Measurements from ENCODE around the gene AK2. TPM values are rescaled to one million over a fixed set of nuclear protein-coding genes. Genes with fewer than 3 reads are reported as not detected.
"Not testable (repeated sequence)": the region's sequence is repeated elsewhere in the genome, so short reads cannot be mapped to it uniquely, and the experiment has no call there.

Gene AK2
- total RNA-seq, 1 donor from 2014 or later, result 52.7 TPM

- no peaks in the 10 kb centered on the region for H3K4me1 Mint-ChIP-seq (ENCODE audit: low read depth, unreplicated experiment)
- H3K27me3 Mint-ChIP-seq (ENCODE audit: unreplicated experiment), result peaks cover 2% of the 10 kb centered on the region
- H3K36me3 Mint-ChIP-seq (ENCODE audit: unreplicated experiment), result no peaks in the 10 kb centered on the region
- H3K9me3 Mint-ChIP-seq (ENCODE audit: unreplicated experiment), result peaks cover 2% of the 10 kb centered on the region
- no peak overlapping the region for H3K4me3 Mint-ChIP-seq (ENCODE audit: unreplicated experiment)
- no peak for DNase-seq
- no peak overlapping the region for H3K27ac Mint-ChIP-seq (ENCODE audit: unreplicated experiment)
- TF ChIP-seq, protein P1, sequence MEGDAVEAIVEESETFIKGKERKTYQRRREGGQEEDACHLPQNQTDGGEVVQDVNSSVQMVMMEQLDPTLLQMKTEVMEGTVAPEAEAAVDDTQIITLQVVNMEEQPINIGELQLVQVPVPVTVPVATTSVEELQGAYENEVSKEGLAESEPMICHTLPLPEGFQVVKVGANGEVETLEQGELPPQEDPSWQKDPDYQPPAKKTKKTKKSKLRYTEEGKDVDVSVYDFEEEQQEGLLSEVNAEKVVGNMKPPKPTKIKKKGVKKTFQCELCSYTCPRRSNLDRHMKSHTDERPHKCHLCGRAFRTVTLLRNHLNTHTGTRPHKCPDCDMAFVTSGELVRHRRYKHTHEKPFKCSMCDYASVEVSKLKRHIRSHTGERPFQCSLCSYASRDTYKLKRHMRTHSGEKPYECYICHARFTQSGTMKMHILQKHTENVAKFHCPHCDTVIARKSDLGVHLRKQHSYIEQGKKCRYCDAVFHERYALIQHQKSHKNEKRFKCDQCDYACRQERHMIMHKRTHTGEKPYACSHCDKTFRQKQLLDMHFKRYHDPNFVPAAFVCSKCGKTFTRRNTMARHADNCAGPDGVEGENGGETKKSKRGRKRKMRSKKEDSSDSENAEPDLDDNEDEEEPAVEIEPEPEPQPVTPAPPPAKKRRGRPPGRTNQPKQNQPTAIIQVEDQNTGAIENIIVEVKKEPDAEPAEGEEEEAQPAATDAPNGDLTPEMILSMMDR (IDR thresholded peaks at IDR 0.05; ENCODE audit: partially characterized antibody, unreplicated experiment), result no peak
Measured at GRCh38 chr1:33074193-33074945, 37.7 kb upstream of the AK2 start.

DNA sequence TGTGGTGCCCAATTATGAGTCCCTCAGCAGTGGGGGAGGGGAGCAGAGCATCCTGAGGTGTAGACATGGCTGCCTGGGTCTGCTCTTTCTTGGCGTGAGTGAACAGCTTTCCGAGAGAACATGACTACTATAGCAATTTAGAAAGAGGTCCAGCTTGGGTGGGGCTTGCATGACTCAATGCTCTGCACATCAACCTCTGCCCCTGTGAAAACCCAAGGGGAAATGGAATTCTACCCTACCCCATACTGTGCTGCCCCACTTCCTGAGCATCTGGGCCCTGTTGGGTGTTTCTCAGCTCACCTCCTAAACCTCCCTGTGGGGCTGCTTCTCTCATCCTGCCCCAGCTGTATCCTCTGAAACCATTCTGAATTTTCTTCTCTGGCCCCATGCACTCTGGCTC is 36.0 kb upstream of the AK2 start:
- H3K27ac Mint-ChIP-seq (ENCODE audit: unreplicated experiment), result no peak overlapping the region
- no peak overlapping the region for H3K4me3 Mint-ChIP-seq (ENCODE audit: unreplicated experiment)
- H3K36me3 Mint-ChIP-seq (ENCODE audit: unreplicated experiment), result no peaks in the 10 kb centered on the region
- H3K27me3 Mint-ChIP-seq (ENCODE audit: unreplicated experiment), result peaks cover 2% of the 10 kb centered on the region
- no peak for DNase-seq
- TF ChIP-seq, protein P1 (IDR thresholded peaks at IDR 0.05; ENCODE audit: partially characterized antibody, unreplicated experiment), result no peak
- no peaks in the 10 kb centered on the region for H3K4me1 Mint-ChIP-seq (ENCODE audit: low read depth, unreplicated experiment)
- H3K9me3 Mint-ChIP-seq (ENCODE audit: unreplicated experiment), result peaks cover 2% of the 10 kb centered on the region

DNA sequence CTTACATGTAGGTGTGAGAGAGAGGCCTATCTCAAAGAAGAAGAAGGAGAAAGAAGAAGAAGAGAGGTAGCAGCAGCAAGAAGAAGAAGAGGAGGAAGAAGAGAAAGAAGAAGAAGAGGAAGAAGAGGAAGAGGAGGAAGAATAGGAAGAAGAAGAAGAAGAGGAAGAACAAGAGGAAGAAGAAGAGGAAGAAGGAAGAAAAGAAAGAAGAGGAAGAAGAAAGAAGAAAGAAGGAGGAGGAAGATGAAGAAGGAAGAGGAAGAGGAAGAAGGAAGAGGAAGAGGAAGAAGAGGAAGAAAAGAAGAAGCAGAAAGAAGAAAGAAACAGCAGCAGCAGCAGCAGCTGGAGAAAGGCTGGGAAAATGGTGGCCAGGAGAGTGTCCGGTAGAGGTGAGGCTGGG is 33.9 kb upstream of the AK2 start:
- Mint-ChIP-seq H3K4me1 (ENCODE audit: low read depth, unreplicated experiment) (no peaks in the 10 kb centered on the region), H3K9me3 (ENCODE audit: unreplicated experiment) (peaks cover 8% of the 10 kb centered on the region), H3K4me3 (ENCODE audit: unreplicated experiment) (peak overlapping the region; percentile 54), H3K27me3 (ENCODE audit: unreplicated experiment) (peaks cover 2% of the 10 kb centered on the region), H3K36me3 (ENCODE audit: unreplicated experiment) (peaks cover 7% of the 10 kb centered on the region), H3K27ac (ENCODE audit: unreplicated experiment) (no peak overlapping the region)
- TF ChIP-seq, protein P1 (IDR thresholded peaks at IDR 0.05; ENCODE audit: partially characterized antibody, unreplicated experiment), result no peak
- DNase-seq, result no peak

DNA sequence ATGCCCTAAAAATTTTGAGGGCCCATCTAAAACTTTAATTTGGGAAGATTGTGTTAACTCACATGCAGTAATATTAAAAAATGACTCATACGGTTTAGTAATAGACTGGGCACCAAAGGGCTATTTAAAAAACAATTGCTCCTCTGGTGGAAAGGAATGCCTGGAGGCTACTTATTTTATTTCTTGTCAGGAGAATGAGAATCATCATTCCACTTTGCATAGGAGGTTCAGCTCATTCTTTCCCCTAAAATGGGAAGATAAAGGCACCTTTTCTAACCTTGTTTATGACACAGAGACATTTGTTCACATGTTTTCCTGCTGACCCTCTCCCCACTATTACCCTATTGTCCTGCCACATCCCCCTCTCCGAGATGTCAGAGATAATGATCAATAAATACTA is 31.4 kb upstream of the AK2 start:
- H3K27ac Mint-ChIP-seq (ENCODE audit: unreplicated experiment), result not testable (repeated sequence)

GRCh38 chr1:33066477-33066876 is 29.8 kb upstream of the AK2 start:
- Mint-ChIP-seq H3K9me3 (ENCODE audit: unreplicated experiment) (peaks cover 23% of the 10 kb centered on the region), H3K36me3 (ENCODE audit: unreplicated experiment) (peaks cover 34% of the 10 kb centered on the region)
- not testable (repeated sequence) for H3K27me3 Mint-ChIP-seq (ENCODE audit: unreplicated experiment); DNase-seq; H3K4me1 Mint-ChIP-seq (ENCODE audit: low read depth, unreplicated experiment); H3K27ac Mint-ChIP-seq (ENCODE audit: unreplicated experiment); H3K4me3 Mint-ChIP-seq (ENCODE audit: unreplicated experiment)

More for the DNA sequence above, 31.4 kb upstream of the AK2 start:
- not testable (repeated sequence) for H3K4me1 Mint-ChIP-seq (ENCODE audit: low read depth, unreplicated experiment); DNase-seq; H3K4me3 Mint-ChIP-seq (ENCODE audit: unreplicated experiment); H3K27me3 Mint-ChIP-seq (ENCODE audit: unreplicated experiment)
- Mint-ChIP-seq H3K9me3 (ENCODE audit: unreplicated experiment) (peaks cover 20% of the 10 kb centered on the region), H3K36me3 (ENCODE audit: unreplicated experiment) (peaks cover 23% of the 10 kb centered on the region)

- no peak for DNase-seq
- TF ChIP-seq, protein P1 (IDR thresholded peaks at IDR 0.05; ENCODE audit: partially characterized antibody, unreplicated experiment), result no peak
- no peaks in the 10 kb centered on the region for H3K4me1 Mint-ChIP-seq (ENCODE audit: low read depth, unreplicated experiment)
- H3K9me3 Mint-ChIP-seq (ENCODE audit: unreplicated experiment), result peaks cover 21% of the 10 kb centered on the region
- H3K36me3 Mint-ChIP-seq (ENCODE audit: unreplicated experiment), result peaks cover 35% of the 10 kb centered on the region
- H3K4me3 Mint-ChIP-seq (ENCODE audit: unreplicated experiment), result no peak overlapping the region
- no peak overlapping the region for H3K27ac Mint-ChIP-seq (ENCODE audit: unreplicated experiment)
- H3K27me3 Mint-ChIP-seq (ENCODE audit: unreplicated experiment), result no peaks in the 10 kb centered on the region
Measured at GRCh38 chr1:33065301-33065700, 28.6 kb upstream of the AK2 start.

DNA sequence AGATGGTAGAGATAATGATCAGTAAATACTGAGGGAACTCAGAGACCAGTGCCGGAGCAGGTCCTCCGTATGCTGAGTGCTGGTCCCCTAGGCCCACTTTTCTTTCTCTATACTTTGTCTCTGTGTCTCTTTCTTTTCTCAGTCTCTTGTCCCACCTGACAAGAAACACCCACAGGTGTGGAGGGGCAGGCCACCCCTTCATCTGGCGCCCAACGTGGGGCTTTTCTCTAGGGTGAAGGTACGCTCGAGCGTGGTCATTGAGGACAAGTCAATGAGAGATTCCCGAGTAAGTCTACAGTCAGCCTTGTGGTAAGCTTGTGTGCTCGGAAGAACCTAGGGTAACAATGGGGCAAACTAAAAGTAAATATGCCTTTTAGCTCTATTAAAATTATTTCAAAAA is 27.6 kb upstream of the AK2 start:
- DNase-seq, result peak; percentile 58
- not testable (repeated sequence) for H3K4me3 Mint-ChIP-seq (ENCODE audit: unreplicated experiment); H3K27me3 Mint-ChIP-seq (ENCODE audit: unreplicated experiment); H3K4me1 Mint-ChIP-seq (ENCODE audit: low read depth, unreplicated experiment); H3K27ac Mint-ChIP-seq (ENCODE audit: unreplicated experiment)
- Mint-ChIP-seq H3K9me3 (ENCODE audit: unreplicated experiment) (peaks cover 21% of the 10 kb centered on the region), H3K36me3 (ENCODE audit: unreplicated experiment) (peaks cover 35% of the 10 kb centered on the region)
